IPS DF 6.9 (cell line): ENCODE measurements around the gene PDLIM7.

Experiments
- DNase-seq: peaks from one replicate; pipeline ENCODE4 v3.0.0-alpha.2; 2013; ENCODE audit warnings: low read depth, low spot score
- H3K27ac ChIP-seq: one replicate; pipeline ENCODE4 v1.5.1; 2013; ENCODE audit warnings: low read length, control low read depth
- H3K27me3 ChIP-seq: 2 replicates; pipeline ENCODE4 v1.6.1; 2013; ENCODE audit warnings: mild to moderate bottlenecking, low read length; ENCODE audit not compliant: control insufficient read depth, insufficient read depth
- H3K36me3 ChIP-seq: 2 replicates; pipeline ENCODE4 v1.6.1; 2013; ENCODE audit warnings: low read length; ENCODE audit not compliant: control insufficient read depth, insufficient read depth
- H3K4me1 ChIP-seq: 2 replicates; pipeline ENCODE4 v1.6.1; 2013; ENCODE audit warnings: low read length; ENCODE audit not compliant: control insufficient read depth, insufficient read depth
- H3K4me3 ChIP-seq: 2 replicates; pipeline ENCODE4 v1.5.1; 2013; ENCODE audit warnings: mild to moderate bottlenecking, low read length
- H3K9me3 ChIP-seq: 2 replicates; pipeline ENCODE4 v1.6.1; 2013; ENCODE audit warnings: low read length, inconsistent platforms; ENCODE audit not compliant: control insufficient read depth, insufficient read depth
- WGBS: extraction: QIAGEN DNeasy Blood & Tissue Kit; methylation state at CpG from one replicate; pipeline ENCODE4 v1.1.7; 2013; ENCODE audit warnings: mixed read lengths, missing lambda C conversion rate; ENCODE audit not compliant: insufficient read length, insufficient coverage; 5-methylcytosine and 5-hydroxymethylcytosine counted together

PDLIM7 gene

GRCh38 chr5:177440211-177440989 lies 57.0 kb downstream of the PDLIM7 start:
- Histone ChIP-seq H3K4me1 (0 out of 2 replicates have a peak, but pooled peaks cover 2% of the 10 kb centered on the region), H3K36me3 (peaks cover 13% of the 10 kb centered on the region; the same call in 1 of the 2 replicates), H3K27me3 (0 out of 2 replicates have a peak, but pooled peaks cover 1% of the 10 kb centered on the region), H3K9me3 (no peaks in the 10 kb centered on the region), H3K27ac (no peak overlapping the region), H3K4me3 (no peak overlapping the region)
- no CpG with 5 or more reads among the region's 24 CpGs for WGBS
- no peak for DNase-seq

- H3K4me3 ChIP-seq: no peak overlapping the region
- no CpG with 5 or more reads among the region's 4 CpGs for WGBS
- DNase-seq: no peak
- no peaks in the 10 kb centered on the region for H3K9me3 ChIP-seq
- no peak overlapping the region for H3K27ac ChIP-seq
- H3K4me1 ChIP-seq: 0 out of 2 replicates have a peak, but pooled peaks cover 2% of the 10 kb centered on the region
- peaks cover 21% of the 10 kb centered on the region; the same call in 1 of the 2 replicates for H3K36me3 ChIP-seq
- H3K27me3 ChIP-seq: no peaks in the 10 kb centered on the region
Observed at GRCh38 chr5:177439518-177440053, 57.8 kb downstream of the PDLIM7 start.

- no peak for DNase-seq
- no peak overlapping the region for H3K4me3 ChIP-seq
- H3K27me3 ChIP-seq: no peaks in the 10 kb centered on the region
- no CpG with 5 or more reads among the region's 10 CpGs for WGBS
- peaks cover 30% of the 10 kb centered on the region for H3K36me3 ChIP-seq
- H3K27ac ChIP-seq: no peak overlapping the region
- H3K9me3 ChIP-seq: no peaks in the 10 kb centered on the region
- H3K4me1 ChIP-seq: 0 out of 2 replicates have a peak, but pooled peaks cover 2% of the 10 kb centered on the region
Observed at GRCh38 chr5:177438468-177438867, 58.9 kb downstream of the PDLIM7 start.

DNA sequence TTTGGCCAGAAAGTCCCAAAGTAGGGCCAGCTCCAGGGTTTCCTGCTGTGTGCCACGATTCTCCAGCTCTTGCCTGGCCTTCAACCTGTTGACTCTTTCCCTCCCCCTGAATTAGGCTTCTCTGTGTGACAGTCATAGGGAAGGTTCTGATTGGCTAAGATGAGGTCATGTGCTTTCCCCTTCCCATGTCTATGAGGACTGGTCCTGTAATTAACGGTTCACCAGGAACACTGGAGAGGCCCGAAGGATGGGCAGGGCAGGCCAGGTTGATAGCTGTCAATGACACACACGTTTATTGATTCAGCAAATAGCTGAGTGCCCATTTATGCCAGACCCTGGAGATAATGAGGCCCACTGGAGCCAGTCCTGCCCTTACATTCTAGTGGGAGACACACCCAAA lies 59.8 kb downstream of the PDLIM7 start:
- Histone ChIP-seq H3K27ac (no peak overlapping the region), H3K36me3 (peaks cover 33% of the 10 kb centered on the region), H3K27me3 (no peaks in the 10 kb centered on the region), H3K4me3 (no peak overlapping the region), H3K4me1 (0 out of 2 replicates have a peak, but pooled peaks cover 2% of the 10 kb centered on the region), H3K9me3 (no peaks in the 10 kb centered on the region)
- no CpG with 5 or more reads among the region's 4 CpGs for WGBS
- no peak for DNase-seq

- H3K27ac ChIP-seq: no peak overlapping the region
- H3K27me3 ChIP-seq: no peaks in the 10 kb centered on the region
- no peak overlapping the region for H3K4me3 ChIP-seq
- no peaks in the 10 kb centered on the region for H3K9me3 ChIP-seq
- H3K36me3 ChIP-seq: peaks cover 45% of the 10 kb centered on the region
- no peak for DNase-seq
- H3K4me1 ChIP-seq: 0 out of 2 replicates have a peak, but pooled peaks cover 2% of the 10 kb centered on the region
- no CpG with 5 or more reads among the region's 37 CpGs for WGBS
Observed at GRCh38 chr5:177435847-177436536, 61.4 kb downstream of the PDLIM7 start.

DNA sequence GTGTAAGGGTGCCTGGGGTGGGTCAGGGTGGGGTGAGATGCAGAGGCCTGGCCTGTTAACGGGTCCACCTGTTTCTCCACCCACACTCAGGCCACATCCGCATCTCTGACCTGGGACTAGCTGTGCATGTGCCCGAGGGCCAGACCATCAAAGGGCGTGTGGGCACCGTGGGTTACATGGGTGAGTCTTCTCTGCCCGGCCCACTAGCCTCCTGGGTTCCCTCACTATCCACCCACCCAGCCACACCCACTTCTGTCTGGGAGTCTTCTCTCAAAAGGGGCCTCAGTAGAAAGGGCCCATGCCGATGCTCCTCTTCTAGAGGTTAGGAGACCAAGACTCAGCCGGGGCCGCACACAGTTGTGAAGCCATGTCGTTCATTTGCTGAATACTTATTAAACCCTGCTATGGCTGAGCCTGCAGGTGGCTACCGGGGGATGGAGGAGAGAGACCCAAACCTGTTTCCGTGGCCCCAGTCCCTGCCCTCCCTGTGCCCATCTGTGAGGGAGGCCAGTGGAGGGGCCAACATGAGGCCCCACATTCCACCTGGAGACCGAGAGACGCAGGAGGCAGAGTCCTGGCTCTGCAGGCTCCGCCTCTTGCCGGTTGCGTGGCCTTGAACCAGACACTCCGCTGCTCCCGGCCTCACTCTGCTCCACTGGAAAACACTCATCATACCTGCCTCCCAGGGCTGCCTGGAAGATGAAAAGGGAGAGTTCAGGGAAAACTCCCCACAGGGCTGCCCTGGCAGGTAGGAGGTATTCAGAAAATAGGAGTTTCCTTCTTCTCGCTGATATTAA lies 62.3 kb downstream of the PDLIM7 start:
- H3K9me3 ChIP-seq: no peaks in the 10 kb centered on the region
- no peak for DNase-seq
- H3K4me1 ChIP-seq: no peaks in the 10 kb centered on the region
- H3K27me3 ChIP-seq: no peaks in the 10 kb centered on the region
- WGBS: no CpG with 5 or more reads among the region's 20 CpGs
- no peak overlapping the region for H3K27ac ChIP-seq
- no peak overlapping the region for H3K4me3 ChIP-seq
- H3K36me3 ChIP-seq: peaks cover 43% of the 10 kb centered on the region

GRCh38 chr5:177434437-177434836 lies 63.0 kb downstream of the PDLIM7 start:
- no peaks in the 10 kb centered on the region for H3K9me3 ChIP-seq
- no peaks in the 10 kb centered on the region for H3K27me3 ChIP-seq
- WGBS: no CpG with 5 or more reads among the region's 8 CpGs
- H3K4me1 ChIP-seq: no peaks in the 10 kb centered on the region
- no peak for DNase-seq
- no peak overlapping the region for H3K4me3 ChIP-seq
- peaks cover 43% of the 10 kb centered on the region for H3K36me3 ChIP-seq
- no peak overlapping the region for H3K27ac ChIP-seq

GRCh38 chr5:177433658-177434217 lies 63.7 kb downstream of the PDLIM7 start:
- DNase-seq: no peak
- Histone ChIP-seq H3K27me3 (no peaks in the 10 kb centered on the region), H3K36me3 (peaks cover 43% of the 10 kb centered on the region), H3K27ac (no peak overlapping the region), H3K4me3 (no peak overlapping the region), H3K9me3 (no peaks in the 10 kb centered on the region), H3K4me1 (no peaks in the 10 kb centered on the region)
- no CpG with 5 or more reads among the region's 29 CpGs for WGBS
